Caco-2 (cell line): ENCODE results near the gene TEX101. TPM values are rescaled to one million over a fixed set of nuclear protein-coding genes. Genes with fewer than 3 reads are reported as not detected.

Source experiments
- BruUV-seq: library from RNA; stranded (reverse); fragments of 400-500 nt; replicated peaks from 2 replicates; lab custom pipeline; 2021; lab: Mats Ljungman, UMichigan
- CTCF ChIA-PET: fragments of 300-600 bp; sonication (Branson Sonifier 250); formaldehyde crosslinking; loops from one replicate; lab custom pipeline; 2022; ENCODE audit warnings: antibody characterized with exemption; lab: Charles Lee
- POLR2A ChIA-PET: fragments of 300-600 bp; sonication (Branson Sonifier 250); formaldehyde crosslinking; loops from one replicate; lab custom pipeline; 2022; ENCODE audit warnings: antibody characterized with exemption; lab: Charles Lee
- DNase-seq, 2 experiments: peaks; one replicate each; pipeline versions ENCODE4 v3.0.0 to v3.0.0-alpha.2; 2020 to 2022
- H3K27me3 ChIP-seq: replicated peaks from 2 replicates; pipeline ENCODE4 v1.6.0; 2011; ENCODE audit warnings: low read length; ENCODE audit not compliant: control insufficient read depth, insufficient read depth
- H3K36me3 ChIP-seq: 2 replicates; pipeline ENCODE4 v1.5.1; 2011; ENCODE audit warnings: low read length; ENCODE audit not compliant: control insufficient read depth, insufficient read depth
- H3K4me1 ChIP-seq: fragments of 250-450 bp; sonication (Bioruptor Pico); 2 replicates; pipeline ENCODE4 v1.5.1; 2020; ENCODE audit warnings: mild to moderate bottlenecking
- H3K4me3 ChIP-seq: 2 replicates; pipeline ENCODE4 v1.5.1; 2011; ENCODE audit warnings: low read depth, mild to moderate bottlenecking, control low read depth, low read length
- H3K9me3 ChIP-seq: fragments of 250-450 bp; sonication (Bioruptor Pico); 2 replicates; pipeline ENCODE4 v1.5.1; 2020; ENCODE audit warnings: mild to moderate bottlenecking, moderate library complexity
- H3K27ac Mint-ChIP-seq: one replicate; pipeline ENCODE4 v1.8.0; 2022; ENCODE audit warnings: mixed read lengths; ENCODE audit not compliant: unreplicated experiment
- H3K27me3 Mint-ChIP-seq: one replicate; pipeline ENCODE4 v1.8.0; 2022; ENCODE audit warnings: mixed read lengths; ENCODE audit not compliant: insufficient read depth, unreplicated experiment
- H3K36me3 Mint-ChIP-seq: one replicate; pipeline ENCODE4 v1.8.0; 2022; ENCODE audit warnings: mild to moderate bottlenecking, mixed read lengths; ENCODE audit not compliant: insufficient read depth, unreplicated experiment
- H3K4me1 Mint-ChIP-seq: one replicate; pipeline ENCODE4 v1.8.0; 2022; ENCODE audit warnings: low read depth, mixed read lengths; ENCODE audit not compliant: unreplicated experiment
- H3K4me3 Mint-ChIP-seq: one replicate; pipeline ENCODE4 v1.8.0; 2022; ENCODE audit warnings: mild to moderate bottlenecking, moderate library complexity, mixed read lengths; ENCODE audit not compliant: unreplicated experiment
- H3K9me3 Mint-ChIP-seq: one replicate; pipeline ENCODE4 v1.8.0; 2022; ENCODE audit warnings: mixed read lengths; ENCODE audit not compliant: unreplicated experiment
- CTCF ChIP-seq, 2 experiments: fragments of 200-600 bp in 1 of 2; IDR thresholded peaks; 1 replicate in 1 of 2; 2 replicates in 1 of 2; pipeline versions ENCODE4 v1.5.1 to v1.8.0; 2011 to 2022; ENCODE audit warnings: antibody characterized with exemption in 1 of 2, control low read depth in 1 of 2, inconsistent platforms in 1 of 2, low read depth in 1 of 2, low read length in 1 of 2, mild to moderate bottlenecking in 1 of 2, moderate library complexity in 1 of 2; ENCODE audit not compliant: insufficient read depth in 1 of 2, severe bottlenecking in 1 of 2, unreplicated experiment in 1 of 2
- intact Hi-C: fragments of 100-400 bp; cut with micrococcal nuclease; formaldehyde crosslinking; loops from one replicate; pipeline ENCODE4 v1.10.0; 2022; ENCODE audit not compliant: unreplicated experiment
- total RNA-seq: library from RNA; stranded (reverse); gene quantifications from 2 replicates; pipeline ENCODE4 v1.2.3, GENCODE V29; 2022

Gene TEX101
- total RNA-seq, 1 experiment from 2014 or later = not detected

- CTCF ChIA-PET = interaction anchor here (0.9 kb wide), 1 partner anchor 13 kb away, joined by 3 read pairs; no protein-coding TSS in a partner anchor
- no peaks in the 10 kb centered on the region for H3K36me3 Mint-ChIP-seq
- H3K36me3 ChIP-seq = no peaks in the 10 kb centered on the region
- peaks cover 5% of the 10 kb centered on the region; the same call in 1 of the 2 replicates for H3K9me3 ChIP-seq
- no peaks in the 10 kb centered on the region for H3K27me3 ChIP-seq
- H3K9me3 Mint-ChIP-seq = no peaks in the 10 kb centered on the region
- H3K4me1 Mint-ChIP-seq = no peaks in the 10 kb centered on the region
- H3K27ac Mint-ChIP-seq = no peak overlapping the region
- POLR2A ChIA-PET = no interaction called here
- H3K4me3 Mint-ChIP-seq = no peak overlapping the region
- intact Hi-C loops = no loop called here
- H3K27me3 Mint-ChIP-seq = peaks cover 3% of the 10 kb centered on the region
- BruUV-seq = no TSS peak
- H3K4me1 ChIP-seq = no peaks in the 10 kb centered on the region
- no peak for DNase-seq
- TF ChIP-seq CTCF (IDR thresholded peaks at IDR 0.05; ENCODE audit: insufficient read depth in 1 of 2, low read depth in 1 of 2, low read length in 1 of 2, severe bottlenecking in 1 of 2, unreplicated experiment in 1 of 2) = no peak
- no peak overlapping the region for H3K4me3 ChIP-seq
Observed at GRCh38 chr19:43438291-43439031, 23.8 kb downstream of the TEX101 start.

GRCh38 chr19:43439032-43439708 is 24.5 kb downstream of the TEX101 start:
- Histone ChIP-seq H3K4me3 (no peak overlapping the region), H3K36me3 (no peaks in the 10 kb centered on the region), H3K9me3 (peaks cover 5% of the 10 kb centered on the region; the same call in 1 of the 2 replicates), H3K4me1 (no peaks in the 10 kb centered on the region), H3K27me3 (no peaks in the 10 kb centered on the region)
- DNase-seq = no peak
- Mint-ChIP-seq H3K9me3 (no peaks in the 10 kb centered on the region), H3K4me1 (no peaks in the 10 kb centered on the region), H3K27me3 (peaks cover 3% of the 10 kb centered on the region), H3K27ac (no peak overlapping the region), H3K4me3 (no peak overlapping the region), H3K36me3 (no peaks in the 10 kb centered on the region)
- POLR2A ChIA-PET = no interaction called here
- TF ChIP-seq CTCF (IDR thresholded peaks at IDR 0.05; ENCODE audit: insufficient read depth in 1 of 2, low read depth in 1 of 2, low read length in 1 of 2, severe bottlenecking in 1 of 2, unreplicated experiment in 1 of 2) = no peak
- CTCF ChIA-PET = interaction anchor here (0.9 kb wide), 1 partner anchor 14 kb away, joined by 3 read pairs; no protein-coding TSS in a partner anchor
- intact Hi-C loops = no loop called here
- BruUV-seq = no TSS peak

- TF ChIP-seq CTCF (IDR thresholded peaks at IDR 0.05; ENCODE audit: insufficient read depth in 1 of 2, low read depth in 1 of 2, low read length in 1 of 2, severe bottlenecking in 1 of 2, unreplicated experiment in 1 of 2) = no peak
- no peaks in the 10 kb centered on the region for H3K36me3 Mint-ChIP-seq
- CTCF ChIA-PET = no interaction called here
- DNase-seq = no peak
- peaks cover 5% of the 10 kb centered on the region; the same call in 1 of the 2 replicates for H3K9me3 ChIP-seq
- no peaks in the 10 kb centered on the region for H3K4me1 Mint-ChIP-seq
- POLR2A ChIA-PET = no interaction called here
- no peaks in the 10 kb centered on the region for H3K36me3 ChIP-seq
- BruUV-seq = no TSS peak
- no peaks in the 10 kb centered on the region for H3K9me3 Mint-ChIP-seq
- no peaks in the 10 kb centered on the region for H3K4me1 ChIP-seq
- no peak overlapping the region for H3K27ac Mint-ChIP-seq
- intact Hi-C loops = loop anchor here (10.0 kb wide), 1 partner anchor 215 kb away; no protein-coding TSS in a partner anchor
- no peaks in the 10 kb centered on the region for H3K27me3 ChIP-seq
- peaks cover 3% of the 10 kb centered on the region for H3K27me3 Mint-ChIP-seq
- no peak overlapping the region for H3K4me3 Mint-ChIP-seq
- H3K4me3 ChIP-seq = no peak overlapping the region
Observed at GRCh38 chr19:43439709-43440063, 25.0 kb downstream of the TEX101 start.
